K562 (cell line): ENCODE measurements around the gene ENG. TPM values are rescaled to one million over a fixed set of nuclear protein-coding genes. Genes with fewer than 3 reads are reported as not detected.

Experiments used
- BRD4 ChIP-seq: fragments of 200-600 bp; sonication (generic); IDR thresholded peaks from 2 replicates; pipeline ENCODE4 v1.6.1; 2017; ENCODE audit warnings: inconsistent platforms
- MAZ ChIP-seq, 2 experiments: fragments of 450-650 bp in 1 of 2; sonication (generic) in 1 of 2; formaldehyde crosslinking; IDR thresholded peaks in 1 of 2; conservative IDR thresholded peaks in 1 of 2; 2 replicates each; pipeline versions ENCODE4 v1.4.0 to v1.5.0; 2020; ENCODE audit warnings: mild to moderate bottlenecking in 1 of 2, missing genetic modification reagents in 1 of 2
- MCM2 ChIP-seq: fragments of 450-650 bp; IDR thresholded peaks from 2 replicates; pipeline ENCODE4 v1.6.1; 2017; ENCODE audit warnings: low read depth, mild to moderate bottlenecking
- NR2C2 ChIP-seq, 2 experiments: fragments of 200-800 bp in 1 of 2; sonication (Bioruptor generic) in 1 of 2; sonication (generic) in 1 of 2; formaldehyde crosslinking in 1 of 2; IDR thresholded peaks; 2 replicates each; pipeline versions ENCODE4 v1.6.1 to v1.8.0; 2016 to 2022; ENCODE audit warnings: mild to moderate bottlenecking in 1 of 2, missing compliant biosample characterization in 1 of 2, missing genetic modification characterization in 1 of 2, missing genetic modification reagents in 1 of 2
- POLR2G ChIP-seq: fragments of 200-400 bp; formaldehyde crosslinking; IDR thresholded peaks from 2 replicates; pipeline ENCODE4 v1.6.1; 2017; ENCODE audit warnings: low read depth, mild to moderate bottlenecking, antibody characterized with exemption, low read length, moderate library complexity
- ZBTB7A ChIP-seq: IDR thresholded peaks from 2 replicates; pipeline ENCODE4 v1.6.1; 2011; ENCODE audit warnings: low read depth, mild to moderate bottlenecking, low read length, moderate library complexity, borderline replicate concordance; ENCODE audit not compliant: control insufficient read depth
- ZFX ChIP-seq: sonication (generic); formaldehyde crosslinking; IDR thresholded peaks from 2 replicates; pipeline ENCODE4 v1.8.0; 2022; ENCODE audit warnings: mild to moderate bottlenecking, missing genetic modification reagents, moderate library complexity
- ZNF766 ChIP-seq: fragments of 200-800 bp; sonication (Bioruptor generic); conservative IDR thresholded peaks from 2 replicates; pipeline ENCODE4 v1.6.1; 2016; ENCODE audit warnings: missing genetic modification characterization, missing compliant biosample characterization
- polyA plus RNA-seq, 8 experiments: library from polyadenylated mRNA; depleted of rRNA in 4 of 8; stranded (reverse) in 5 of 8; unstranded in 3 of 8; fragments of >200 nt; fragmentation: Nextera tagmentation in 2 of 8; fragmentation: Illumina TruSeq in 1 of 8; extraction: Ambion mirVana in 2 of 8; extraction: Trizol in 1 of 8; gene quantifications; 2 replicates each; pipeline versions ENCODE4 v1.2.1 to v1.2.3, GENCODE V29; 2011 to 2014; ENCODE audit warnings: inconsistent platforms in 1 of 8, missing spikeins in 1 of 8
- total RNA-seq, 7 experiments: library from RNA; depleted of rRNA in 6 of 7; stranded (reverse); fragments of >200 nt in 6 of 7; fragmentation: Illumina TruSeq in 2 of 7; extraction: Trizol in 2 of 7; gene quantifications; 2 replicates each; pipeline versions ENCODE4 v1.2.1 to v1.2.3, GENCODE V29; 2011 to 2021; ENCODE audit warnings: low replicate concordance in 1 of 7
- TF ChIP-seq, protein P1 (sequence below), 2 experiments: fragments of 450-650 bp in 1 of 2; sonication (generic) in 1 of 2; formaldehyde crosslinking in 1 of 2; IDR thresholded peaks; 2 replicates each; pipeline versions ENCODE4 v1.7.1 to v1.9.0; 2016 to 2022; ENCODE audit warnings: inconsistent platforms in 1 of 2, mild to moderate bottlenecking in 1 of 2, missing genetic modification reagents in 1 of 2
- TF ChIP-seq, protein P2 (sequence below): fragments of 250-450 bp; sonication (Bioruptor Pico); IDR thresholded peaks from 2 replicates; pipeline ENCODE4 v1.6.1; 2021; ENCODE audit warnings: mild to moderate bottlenecking
- TF ChIP-seq, protein P3 (sequence below): IDR thresholded peaks from 3 replicates; pipeline ENCODE4 v1.6.1; 2011; ENCODE audit warnings: borderline replicate concordance, mild to moderate bottlenecking; ENCODE audit not compliant: insufficient read length, insufficient read depth

ENG gene
- total and polyA plus RNA-seq, 9 of the 15 experiments (the other 6 are each of a cell fraction or from before 2014, with no cell fraction given), result 0.04 to 0.40 (median 0.14) TPM; not detected in 1

DNA sequence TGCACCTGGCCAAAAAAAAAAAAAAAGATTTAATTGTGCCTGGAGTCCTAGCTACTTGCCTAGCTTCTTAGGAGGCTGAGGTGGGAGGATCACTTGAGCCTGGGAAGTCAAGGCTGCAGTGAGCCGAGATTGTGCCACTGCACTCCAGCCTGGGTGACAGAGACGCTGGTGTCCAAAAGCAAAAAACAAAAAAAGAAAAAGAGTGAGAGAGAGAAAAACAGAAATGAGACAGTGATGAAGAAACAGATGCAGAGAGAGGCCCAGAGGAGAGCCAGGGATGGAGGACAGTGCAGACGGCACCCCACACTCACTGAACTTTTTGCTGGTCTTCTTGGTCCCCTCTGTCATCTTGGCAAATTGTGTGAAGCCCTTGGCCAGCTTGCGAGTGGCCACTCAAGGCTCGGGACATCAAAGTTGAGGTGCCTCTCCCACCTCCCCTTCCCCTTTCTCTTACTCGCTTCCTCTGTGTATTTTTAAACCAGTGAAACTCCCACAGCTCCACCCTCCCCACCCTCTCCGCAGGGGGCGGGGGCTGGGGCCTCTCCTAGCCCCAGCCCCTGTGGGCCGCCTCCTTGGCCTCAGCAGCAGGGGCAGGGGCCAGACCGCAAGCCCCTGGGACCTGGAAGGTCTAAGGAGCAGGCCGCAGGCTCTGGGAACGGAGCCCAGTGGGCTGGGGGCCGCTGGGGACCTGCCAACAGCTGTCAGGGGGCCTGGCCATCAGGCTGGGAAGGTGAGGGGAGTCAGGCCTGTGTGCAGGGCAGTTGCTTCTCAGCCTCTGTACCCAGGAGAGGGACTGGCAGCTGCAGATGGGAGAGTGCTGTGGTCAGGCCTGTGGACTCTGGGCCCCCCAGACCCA is 76.0 kb downstream of the ENG start, which contains the start of gene SH2D3C (continued):
- TF ChIP-seq, protein P1, sequence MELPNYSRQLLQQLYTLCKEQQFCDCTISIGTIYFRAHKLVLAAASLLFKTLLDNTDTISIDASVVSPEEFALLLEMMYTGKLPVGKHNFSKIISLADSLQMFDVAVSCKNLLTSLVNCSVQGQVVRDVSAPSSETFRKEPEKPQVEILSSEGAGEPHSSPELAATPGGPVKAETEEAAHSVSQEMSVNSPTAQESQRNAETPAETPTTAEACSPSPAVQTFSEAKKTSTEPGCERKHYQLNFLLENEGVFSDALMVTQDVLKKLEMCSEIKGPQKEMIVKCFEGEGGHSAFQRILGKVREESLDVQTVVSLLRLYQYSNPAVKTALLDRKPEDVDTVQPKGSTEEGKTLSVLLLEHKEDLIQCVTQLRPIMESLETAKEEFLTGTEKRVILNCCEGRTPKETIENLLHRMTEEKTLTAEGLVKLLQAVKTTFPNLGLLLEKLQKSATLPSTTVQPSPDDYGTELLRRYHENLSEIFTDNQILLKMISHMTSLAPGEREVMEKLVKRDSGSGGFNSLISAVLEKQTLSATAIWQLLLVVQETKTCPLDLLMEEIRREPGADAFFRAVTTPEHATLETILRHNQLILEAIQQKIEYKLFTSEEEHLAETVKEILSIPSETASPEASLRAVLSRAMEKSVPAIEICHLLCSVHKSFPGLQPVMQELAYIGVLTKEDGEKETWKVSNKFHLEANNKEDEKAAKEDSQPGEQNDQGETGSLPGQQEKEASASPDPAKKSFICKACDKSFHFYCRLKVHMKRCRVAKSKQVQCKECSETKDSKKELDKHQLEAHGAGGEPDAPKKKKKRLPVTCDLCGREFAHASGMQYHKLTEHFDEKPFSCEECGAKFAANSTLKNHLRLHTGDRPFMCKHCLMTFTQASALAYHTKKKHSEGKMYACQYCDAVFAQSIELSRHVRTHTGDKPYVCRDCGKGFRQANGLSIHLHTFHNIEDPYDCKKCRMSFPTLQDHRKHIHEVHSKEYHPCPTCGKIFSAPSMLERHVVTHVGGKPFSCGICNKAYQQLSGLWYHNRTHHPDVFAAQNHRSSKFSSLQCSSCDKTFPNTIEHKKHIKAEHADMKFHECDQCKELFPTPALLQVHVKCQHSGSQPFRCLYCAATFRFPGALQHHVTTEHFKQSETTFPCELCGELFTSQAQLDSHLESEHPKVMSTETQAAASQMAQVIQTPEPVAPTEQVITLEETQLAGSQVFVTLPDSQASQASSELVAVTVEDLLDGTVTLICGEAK (IDR thresholded peaks at IDR 0.05), result peak; percentile 32; the same call in 1 of the 2 replicates
- TF ChIP-seq, protein P1 (CRISPR knock-in tag; IDR thresholded peaks at IDR 0.05), result no peak
- TF ChIP-seq NR2C2 (CRISPR knock-in tag; IDR thresholded peaks at IDR 0.05), result no peak
- TF ChIP-seq NR2C2 (tag; IDR thresholded peaks at IDR 0.05), result 0 out of 2 replicates have a peak, but pooled peaks have one; percentile 7
- TF ChIP-seq MAZ (CRISPR knock-in tag; conservative IDR thresholded peaks at IDR 0.05 in 1 of 2, IDR thresholded peaks at IDR 0.05 in 1 of 2), result peak in 1 of 2 experiments; percentile 57; a peak in 1 of 4 replicates
- TF ChIP-seq, protein P2, sequence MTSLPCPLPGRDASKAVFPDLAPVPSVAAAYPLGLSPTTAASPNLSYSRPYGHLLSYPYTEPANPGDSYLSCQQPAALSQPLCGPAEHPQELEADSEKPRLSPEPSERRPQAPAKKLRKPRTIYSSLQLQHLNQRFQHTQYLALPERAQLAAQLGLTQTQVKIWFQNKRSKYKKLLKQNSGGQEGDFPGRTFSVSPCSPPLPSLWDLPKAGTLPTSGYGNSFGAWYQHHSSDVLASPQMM (CRISPR knock-in tag), result no peak
- 0 out of 2 replicates have a peak, but pooled peaks have one; percentile 14 for TF ChIP-seq ZNF766
- TF ChIP-seq ZFX (CRISPR knock-in tag), result peak; percentile 31; the same call in 1 of the 2 replicates
- peak; percentile 64; the same call in 1 of the 2 replicates for TF ChIP-seq ZBTB7A
- TF ChIP-seq POLR2G, result peak; percentile 41; the same call in 1 of the 2 replicates
- TF ChIP-seq MCM2, result no peak
- TF ChIP-seq BRD4, result no peak
- TF ChIP-seq, protein P3, sequence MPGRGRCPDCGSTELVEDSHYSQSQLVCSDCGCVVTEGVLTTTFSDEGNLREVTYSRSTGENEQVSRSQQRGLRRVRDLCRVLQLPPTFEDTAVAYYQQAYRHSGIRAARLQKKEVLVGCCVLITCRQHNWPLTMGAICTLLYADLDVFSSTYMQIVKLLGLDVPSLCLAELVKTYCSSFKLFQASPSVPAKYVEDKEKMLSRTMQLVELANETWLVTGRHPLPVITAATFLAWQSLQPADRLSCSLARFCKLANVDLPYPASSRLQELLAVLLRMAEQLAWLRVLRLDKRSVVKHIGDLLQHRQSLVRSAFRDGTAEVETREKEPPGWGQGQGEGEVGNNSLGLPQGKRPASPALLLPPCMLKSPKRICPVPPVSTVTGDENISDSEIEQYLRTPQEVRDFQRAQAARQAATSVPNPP, result no peak
